ENCODE data around the gene CABYR.

CABYR gene, protein sequence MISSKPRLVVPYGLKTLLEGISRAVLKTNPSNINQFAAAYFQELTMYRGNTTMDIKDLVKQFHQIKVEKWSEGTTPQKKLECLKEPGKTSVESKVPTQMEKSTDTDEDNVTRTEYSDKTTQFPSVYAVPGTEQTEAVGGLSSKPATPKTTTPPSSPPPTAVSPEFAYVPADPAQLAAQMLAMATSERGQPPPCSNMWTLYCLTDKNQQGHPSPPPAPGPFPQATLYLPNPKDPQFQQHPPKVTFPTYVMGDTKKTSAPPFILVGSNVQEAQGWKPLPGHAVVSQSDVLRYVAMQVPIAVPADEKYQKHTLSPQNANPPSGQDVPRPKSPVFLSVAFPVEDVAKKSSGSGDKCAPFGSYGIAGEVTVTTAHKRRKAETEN

DNA sequence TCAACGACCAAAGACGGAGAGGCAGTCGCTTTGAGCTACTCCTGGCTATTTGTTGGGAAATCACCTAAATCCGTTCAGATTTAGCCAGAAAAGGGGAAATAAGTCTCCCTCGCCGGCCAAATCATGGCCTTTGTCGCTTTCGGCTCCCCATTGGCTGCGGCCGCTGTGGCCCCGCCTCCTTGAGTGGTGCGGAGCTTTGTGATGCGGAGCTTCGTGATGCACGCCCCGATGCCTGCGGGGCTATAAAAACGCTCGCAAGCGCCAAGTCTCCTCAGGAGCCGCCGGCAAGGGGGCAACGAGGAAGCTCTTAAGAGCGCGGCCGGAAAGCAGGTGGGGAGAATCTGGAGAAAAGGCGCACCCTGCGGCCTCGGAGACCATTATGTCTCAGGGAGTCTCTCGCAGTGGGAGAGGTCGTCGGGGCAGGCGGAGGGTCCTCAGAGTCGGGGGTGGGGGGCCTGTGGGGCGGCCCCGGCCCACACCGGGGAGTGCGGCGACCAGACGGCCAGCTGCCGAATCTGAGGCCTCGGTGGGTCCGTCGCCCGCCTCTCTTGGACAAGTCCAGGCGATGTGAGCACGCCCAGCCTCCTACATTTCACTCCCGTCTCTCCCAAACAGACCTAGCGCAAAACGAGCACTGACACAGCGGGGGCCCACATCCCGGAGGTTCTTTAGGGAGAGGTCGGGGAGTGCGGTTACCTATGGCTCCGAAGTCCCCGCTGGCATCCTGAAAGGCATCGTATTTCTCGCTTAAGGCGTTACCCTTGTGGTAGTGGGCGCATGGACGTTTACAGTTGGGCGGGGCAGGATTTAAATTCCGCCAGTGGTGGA is at the start of gene CABYR:
Gene CABYR, plus strand, starts transcription at position 274 of the 828 bp plus-strand sequence. CDS start 4,053 bp downstream, outside the sequence.
- Histone ChIP-seq H3K27ac (ENCODE audit: low read length) (no peak within 1 kb of the TSS), H4K20me1 (ENCODE audit: insufficient read depth, low read length) (no peaks in the 10 kb centered on the region), H3K9ac (ENCODE audit: low read length) (no peak within 1 kb of the TSS), H2AFZ (ENCODE audit: low read depth, low read length) (no peak within 1 kb of the TSS), H3K9me3 (ENCODE audit: insufficient read depth, low read length) (no peaks in the 10 kb centered on the region), H3K36me3 (replicated peaks; ENCODE audit: low read depth, low read length) (peaks cover 16% of the 10 kb centered on the region), H3K4me1 (ENCODE audit: low read length) (peaks cover 3% of the 10 kb centered on the region; the same call in 1 of the 2 replicates), H3K4me2 (ENCODE audit: low read length) (no peak within 1 kb of the TSS), H3K27me3 (ENCODE audit: low read depth, low read length) (no peaks in the 10 kb centered on the region), H3K79me2 (ENCODE audit: low read length) (no peaks in the 10 kb centered on the region), H3K4me3 (ENCODE audit: low read length) (no peak within 1 kb of the TSS)
- TF ChIP-seq EZH2phosphoT487 (IDR thresholded peaks at IDR 0.05; ENCODE audit: low read depth) = no peak
- TF ChIP-seq, protein P1, sequence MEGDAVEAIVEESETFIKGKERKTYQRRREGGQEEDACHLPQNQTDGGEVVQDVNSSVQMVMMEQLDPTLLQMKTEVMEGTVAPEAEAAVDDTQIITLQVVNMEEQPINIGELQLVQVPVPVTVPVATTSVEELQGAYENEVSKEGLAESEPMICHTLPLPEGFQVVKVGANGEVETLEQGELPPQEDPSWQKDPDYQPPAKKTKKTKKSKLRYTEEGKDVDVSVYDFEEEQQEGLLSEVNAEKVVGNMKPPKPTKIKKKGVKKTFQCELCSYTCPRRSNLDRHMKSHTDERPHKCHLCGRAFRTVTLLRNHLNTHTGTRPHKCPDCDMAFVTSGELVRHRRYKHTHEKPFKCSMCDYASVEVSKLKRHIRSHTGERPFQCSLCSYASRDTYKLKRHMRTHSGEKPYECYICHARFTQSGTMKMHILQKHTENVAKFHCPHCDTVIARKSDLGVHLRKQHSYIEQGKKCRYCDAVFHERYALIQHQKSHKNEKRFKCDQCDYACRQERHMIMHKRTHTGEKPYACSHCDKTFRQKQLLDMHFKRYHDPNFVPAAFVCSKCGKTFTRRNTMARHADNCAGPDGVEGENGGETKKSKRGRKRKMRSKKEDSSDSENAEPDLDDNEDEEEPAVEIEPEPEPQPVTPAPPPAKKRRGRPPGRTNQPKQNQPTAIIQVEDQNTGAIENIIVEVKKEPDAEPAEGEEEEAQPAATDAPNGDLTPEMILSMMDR (IDR thresholded peaks at IDR 0.05; ENCODE audit: low read depth, low read length) = no peak

DNA sequence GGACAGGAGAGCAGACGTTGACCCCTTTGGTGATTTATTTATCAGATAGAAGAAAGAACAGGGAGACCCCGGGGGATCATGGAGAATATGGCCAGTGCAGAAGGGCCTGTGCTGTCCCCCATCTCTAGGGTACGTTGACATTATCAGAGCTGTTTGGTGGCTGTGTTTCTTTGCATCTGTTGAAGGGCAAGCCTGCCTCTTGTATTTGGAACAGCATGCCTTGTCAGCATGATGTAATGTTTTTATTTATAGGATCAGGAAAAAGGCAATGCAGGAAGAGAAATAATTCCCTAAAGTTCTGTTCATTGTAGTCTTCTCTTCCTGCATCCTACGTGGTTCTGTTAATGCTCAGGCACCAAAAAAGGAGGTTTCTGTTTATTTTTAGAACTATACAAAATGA is 49.8 kb upstream of the CABYR start:
- Histone ChIP-seq H4K20me1 (ENCODE audit: insufficient read depth, low read length) (no peaks in the 10 kb centered on the region), H3K4me2 (ENCODE audit: low read length) (no peak overlapping the region), H3K27me3 (ENCODE audit: low read depth, low read length) (no peaks in the 10 kb centered on the region), H3K27ac (ENCODE audit: low read length) (no peak overlapping the region), H3K9ac (ENCODE audit: low read length) (no peak overlapping the region), H3K79me2 (ENCODE audit: low read length) (0 out of 2 replicates have a peak, but pooled peaks cover 4% of the 10 kb centered on the region), H3K4me1 (ENCODE audit: low read length) (no peaks in the 10 kb centered on the region), H3K9me3 (ENCODE audit: insufficient read depth, low read length) (no peaks in the 10 kb centered on the region), H2AFZ (ENCODE audit: low read depth, low read length) (no peak overlapping the region), H3K4me3 (ENCODE audit: low read length) (no peak overlapping the region), H3K36me3 (replicated peaks; ENCODE audit: low read depth, low read length) (peaks cover 18% of the 10 kb centered on the region)
- TF ChIP-seq, protein P1 (IDR thresholded peaks at IDR 0.05; ENCODE audit: low read depth, low read length) = no peak
- TF ChIP-seq EZH2phosphoT487 (IDR thresholded peaks at IDR 0.05; ENCODE audit: low read depth) = no peak

DNA sequence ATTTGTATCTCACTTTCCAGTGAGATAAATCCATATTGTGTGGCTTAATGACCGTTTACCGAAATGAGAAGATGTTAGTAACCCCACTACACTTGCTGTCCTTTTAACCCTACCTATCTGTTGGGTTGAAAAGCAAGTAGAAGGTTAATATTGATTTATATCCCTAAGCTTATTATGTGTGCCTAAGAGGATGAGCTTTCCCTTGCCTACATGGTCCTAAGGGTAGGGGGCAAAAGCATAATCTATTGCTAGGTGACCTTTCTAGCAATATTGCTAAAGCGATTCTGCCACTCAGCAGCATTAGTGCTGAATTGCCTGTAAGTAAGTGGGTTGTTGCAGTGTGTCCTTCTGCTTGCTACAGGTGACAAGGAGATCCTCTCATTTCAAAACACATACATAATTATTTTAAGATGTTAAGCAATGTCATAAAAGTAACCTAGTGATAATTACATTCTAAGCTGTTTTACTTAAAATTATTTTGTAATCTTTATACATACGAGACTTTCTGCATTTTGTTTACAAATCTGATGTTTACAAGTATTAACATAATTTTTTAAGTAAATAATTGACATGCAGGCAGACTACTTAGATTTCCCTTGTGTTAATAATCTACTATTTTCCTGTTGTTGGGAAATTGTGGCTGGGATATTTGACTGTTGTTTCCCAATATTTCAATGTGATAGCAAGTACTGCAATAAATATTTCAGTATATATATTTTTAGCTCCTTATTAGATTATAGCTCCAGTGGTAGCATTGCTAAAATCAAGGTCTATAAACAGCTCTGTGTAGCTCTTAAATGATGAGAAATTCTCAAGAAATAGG is 49.1 kb upstream of the CABYR start:
- H2AFZ ChIP-seq (ENCODE audit: low read depth, low read length) = no peak overlapping the region
- no peaks in the 10 kb centered on the region for H3K27me3 ChIP-seq (ENCODE audit: low read depth, low read length)
- no peak overlapping the region for H3K4me3 ChIP-seq (ENCODE audit: low read length)
- no peaks in the 10 kb centered on the region for H4K20me1 ChIP-seq (ENCODE audit: insufficient read depth, low read length)
- H3K4me1 ChIP-seq (ENCODE audit: low read length) = no peaks in the 10 kb centered on the region
- no peak overlapping the region for H3K4me2 ChIP-seq (ENCODE audit: low read length)
- H3K79me2 ChIP-seq (ENCODE audit: low read length) = 0 out of 2 replicates have a peak, but pooled peaks cover 4% of the 10 kb centered on the region
- H3K9ac ChIP-seq (ENCODE audit: low read length) = no peak overlapping the region
- no peak overlapping the region for H3K27ac ChIP-seq (ENCODE audit: low read length)
- H3K9me3 ChIP-seq (ENCODE audit: insufficient read depth, low read length) = no peaks in the 10 kb centered on the region
- no peak for TF ChIP-seq EZH2phosphoT487 (IDR thresholded peaks at IDR 0.05; ENCODE audit: low read depth)
- TF ChIP-seq, protein P1 (IDR thresholded peaks at IDR 0.05; ENCODE audit: low read depth, low read length) = no peak
- peaks cover 24% of the 10 kb centered on the region for H3K36me3 ChIP-seq (replicated peaks; ENCODE audit: low read depth, low read length)
